Epithelial cell of esophagus (primary cell): ENCODE results near the gene IRF9.

Source experiments
- DNase-seq: peaks from one replicate; pipeline ENCODE4 v3.0.0; 2010; ENCODE audit warnings: low read depth
- H3K4me3 ChIP-seq: 2 replicates; pipeline ENCODE4 v1.5.1; 2011; ENCODE audit warnings: mild to moderate bottlenecking, low read length, control low read depth
- TF ChIP-seq, protein P1 (sequence below): IDR thresholded peaks from 2 replicates; pipeline ENCODE4 v1.5.1; 2011; ENCODE audit warnings: low read depth, mild to moderate bottlenecking, low read length, control low read depth, inconsistent platforms; ENCODE audit not compliant: insufficient read depth; ENCODE audit errors: missing control alignments

Gene IRF9

DNA sequence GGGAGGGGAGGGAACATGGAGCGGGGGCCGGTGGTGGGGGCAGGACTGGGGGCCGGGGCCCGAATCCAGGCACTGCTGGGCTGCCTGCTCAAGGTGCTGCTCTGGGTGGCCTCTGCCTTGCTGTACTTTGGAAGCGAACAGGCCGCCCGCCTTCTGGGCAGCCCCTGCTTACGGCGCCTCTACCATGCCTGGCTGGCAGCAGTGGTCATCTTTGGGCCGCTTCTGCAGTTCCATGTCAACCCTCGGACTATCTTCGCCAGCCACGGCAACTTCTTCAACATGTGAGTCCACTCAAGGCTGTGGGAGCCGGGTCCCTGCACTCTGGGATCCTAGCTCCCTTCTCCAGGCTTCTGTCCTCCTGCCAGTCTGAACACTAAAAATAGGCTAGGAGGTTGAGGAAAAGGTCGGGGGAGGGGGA lies 29.5 kb upstream of the IRF9 start:
- no peak overlapping the region for H3K4me3 ChIP-seq
- DNase-seq = no peak
- TF ChIP-seq, protein P1, sequence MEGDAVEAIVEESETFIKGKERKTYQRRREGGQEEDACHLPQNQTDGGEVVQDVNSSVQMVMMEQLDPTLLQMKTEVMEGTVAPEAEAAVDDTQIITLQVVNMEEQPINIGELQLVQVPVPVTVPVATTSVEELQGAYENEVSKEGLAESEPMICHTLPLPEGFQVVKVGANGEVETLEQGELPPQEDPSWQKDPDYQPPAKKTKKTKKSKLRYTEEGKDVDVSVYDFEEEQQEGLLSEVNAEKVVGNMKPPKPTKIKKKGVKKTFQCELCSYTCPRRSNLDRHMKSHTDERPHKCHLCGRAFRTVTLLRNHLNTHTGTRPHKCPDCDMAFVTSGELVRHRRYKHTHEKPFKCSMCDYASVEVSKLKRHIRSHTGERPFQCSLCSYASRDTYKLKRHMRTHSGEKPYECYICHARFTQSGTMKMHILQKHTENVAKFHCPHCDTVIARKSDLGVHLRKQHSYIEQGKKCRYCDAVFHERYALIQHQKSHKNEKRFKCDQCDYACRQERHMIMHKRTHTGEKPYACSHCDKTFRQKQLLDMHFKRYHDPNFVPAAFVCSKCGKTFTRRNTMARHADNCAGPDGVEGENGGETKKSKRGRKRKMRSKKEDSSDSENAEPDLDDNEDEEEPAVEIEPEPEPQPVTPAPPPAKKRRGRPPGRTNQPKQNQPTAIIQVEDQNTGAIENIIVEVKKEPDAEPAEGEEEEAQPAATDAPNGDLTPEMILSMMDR = no peak

GRCh38 chr14:24132061-24132685 lies 28.9 kb upstream of the IRF9 start:
- TF ChIP-seq, protein P1 = no peak
- DNase-seq = peak; percentile 58
- no peak overlapping the region for H3K4me3 ChIP-seq

DNA sequence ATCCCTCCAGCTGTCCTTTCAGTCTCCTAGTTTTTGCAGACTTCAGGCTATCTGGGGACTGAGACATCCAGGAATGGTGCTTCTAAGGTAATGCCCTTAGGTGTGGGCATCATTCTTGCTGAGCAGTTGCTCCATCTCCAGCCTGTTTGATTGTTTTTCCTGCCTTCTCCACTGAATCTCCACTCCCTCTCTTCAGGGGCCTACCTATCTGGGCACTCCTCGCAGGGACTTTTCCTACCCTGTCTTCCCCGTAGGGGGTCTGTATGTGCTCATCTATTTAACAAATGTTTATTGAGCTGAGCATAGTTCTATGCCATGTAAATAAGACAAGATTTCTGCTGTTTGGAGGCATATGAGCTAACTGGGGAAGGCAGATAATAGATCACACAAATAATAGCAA lies 28.1 kb upstream of the IRF9 start:
- no peak for DNase-seq
- H3K4me3 ChIP-seq = no peak overlapping the region
- TF ChIP-seq, protein P1 = no peak

- DNase-seq = no peak
- H3K4me3 ChIP-seq = no peak overlapping the region
- TF ChIP-seq, protein P1 = no peak
These were observed 27.3 kb upstream of the IRF9 start for GRCh38 chr14:24133735-24134134.

DNA sequence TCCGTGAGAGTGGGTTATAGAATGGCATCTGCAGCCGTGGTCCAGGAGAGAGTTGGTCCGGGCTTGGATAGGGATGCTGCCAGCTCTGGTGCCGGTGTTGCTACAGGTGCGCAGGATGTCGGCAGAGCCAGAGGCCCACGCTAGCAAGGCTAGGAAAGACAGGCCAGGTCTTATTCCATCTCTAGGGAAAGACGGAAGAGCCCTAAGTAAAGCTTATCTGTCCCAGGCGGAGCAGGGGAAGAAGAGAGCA lies 25.6 kb upstream of the IRF9 start:
- no peak for DNase-seq
- TF ChIP-seq, protein P1 = no peak
- peak overlapping the region; percentile 69 for H3K4me3 ChIP-seq

DNA sequence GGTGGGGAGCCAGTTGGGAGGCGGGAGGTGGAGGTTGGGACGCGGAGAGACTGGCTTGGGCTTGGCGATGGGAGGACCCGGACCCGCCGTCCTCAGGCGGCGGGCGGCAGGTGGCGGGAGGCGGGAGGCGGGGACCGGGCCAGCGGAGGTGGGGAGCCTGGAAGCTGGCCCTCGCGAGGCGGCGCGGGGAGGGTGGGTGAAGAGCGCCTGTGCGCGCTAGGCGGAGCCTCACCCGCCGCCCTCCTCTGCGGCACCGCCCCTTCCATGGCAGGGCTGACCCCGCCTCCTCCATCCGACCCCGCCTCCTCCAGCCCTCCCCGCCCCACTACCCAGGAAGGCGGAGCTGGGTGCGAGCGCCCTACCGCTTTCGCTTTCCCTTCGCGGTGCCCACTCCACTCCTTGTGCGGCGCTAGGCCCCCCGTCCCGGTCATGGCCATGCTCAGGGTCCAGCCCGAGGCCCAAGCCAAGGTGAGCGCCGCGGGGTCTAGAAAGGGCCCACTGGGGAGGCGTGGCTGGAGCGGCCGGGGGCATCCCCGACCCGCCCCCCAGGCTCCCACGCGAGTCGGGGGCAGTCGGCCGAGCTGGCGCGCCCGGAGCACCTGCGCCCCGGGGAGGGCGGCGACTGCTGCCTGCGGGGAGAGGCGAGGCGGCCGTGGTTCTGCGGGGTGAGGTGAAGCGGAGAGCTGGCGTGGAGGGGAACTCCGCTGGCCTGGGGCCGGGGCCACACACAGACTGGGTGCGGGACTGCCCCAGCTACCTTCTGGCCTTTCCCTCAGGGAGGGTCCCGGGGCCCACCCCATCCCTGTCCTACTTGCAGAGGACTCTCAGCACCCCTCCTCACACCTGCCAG lies 25.0 kb upstream of the IRF9 start, which contains the start of gene PSME1:
PSME1 (plus strand) TSS at position 361 of the 850 bp plus-strand sequence; CDS start at position 430, 69 bp downstream.
- H3K4me3 ChIP-seq = peak within 1 kb of the TSS; percentile 69
- peak; percentile 93 for DNase-seq
- TF ChIP-seq, protein P1 = no peak
